ENCODE measurements around the gene METTL15.
A peak's percentile ranks its signal among the peaks of the same experiment; 100 is the strongest.

The METTL15 gene

GRCh38 chr11:28105869-28106268 is 2.3 kb upstream of the METTL15 start:
- Histone ChIP-seq H2AFZ (ENCODE audit: low read depth, low read length) (no peak overlapping the region), H3K27me3 (ENCODE audit: low read depth, low read length) (no peaks in the 10 kb centered on the region), H3K27ac (ENCODE audit: low read length) (no peak overlapping the region), H3K9me3 (ENCODE audit: insufficient read depth, low read length) (no peaks in the 10 kb centered on the region), H3K9ac (ENCODE audit: low read length) (no peak overlapping the region), H3K36me3 (replicated peaks; ENCODE audit: low read depth, low read length) (peaks cover 2% of the 10 kb centered on the region), H3K4me1 (ENCODE audit: low read length) (peaks cover 30% of the 10 kb centered on the region), H4K20me1 (ENCODE audit: insufficient read depth, low read length) (no peaks in the 10 kb centered on the region), H3K79me2 (ENCODE audit: low read length) (peaks cover 93% of the 10 kb centered on the region), H3K4me2 (ENCODE audit: low read length) (peak overlapping the region; percentile 90), H3K4me3 (ENCODE audit: low read length) (no peak overlapping the region)
- TF ChIP-seq EZH2phosphoT487 (IDR thresholded peaks at IDR 0.05; ENCODE audit: low read depth) (no peak), CTCF (IDR thresholded peaks at IDR 0.05; ENCODE audit: low read depth, low read length) (no peak)

- Histone ChIP-seq H3K4me1 (ENCODE audit: low read length) (peaks cover 35% of the 10 kb centered on the region), H3K4me3 (ENCODE audit: low read length) (peak overlapping the region; percentile 85), H3K27ac (ENCODE audit: low read length) (no peak overlapping the region), H3K4me2 (ENCODE audit: low read length) (peak overlapping the region; percentile 90), H3K9me3 (ENCODE audit: insufficient read depth, low read length) (no peaks in the 10 kb centered on the region), H4K20me1 (ENCODE audit: insufficient read depth, low read length) (no peaks in the 10 kb centered on the region), H2AFZ (ENCODE audit: low read depth, low read length) (no peak overlapping the region; the same call in 1 of the 2 replicates), H3K36me3 (replicated peaks; ENCODE audit: low read depth, low read length) (peaks cover 2% of the 10 kb centered on the region), H3K9ac (ENCODE audit: low read length) (peak overlapping the region; percentile 89), H3K27me3 (ENCODE audit: low read depth, low read length) (no peaks in the 10 kb centered on the region), H3K79me2 (ENCODE audit: low read length) (peaks cover 96% of the 10 kb centered on the region)
- no peak for TF ChIP-seq CTCF (IDR thresholded peaks at IDR 0.05; ENCODE audit: low read depth, low read length)
- no peak for TF ChIP-seq EZH2phosphoT487 (IDR thresholded peaks at IDR 0.05; ENCODE audit: low read depth)
Observed at GRCh38 chr11:28106353-28107043, 1.7 kb upstream of the METTL15 start.

GRCh38 chr11:28107191-28107749 is 918 bp upstream of the METTL15 start:
- no peaks in the 10 kb centered on the region for H3K9me3 ChIP-seq (ENCODE audit: insufficient read depth, low read length)
- peak overlapping the region; percentile 78 for H3K27ac ChIP-seq (ENCODE audit: low read length)
- no peaks in the 10 kb centered on the region for H4K20me1 ChIP-seq (ENCODE audit: insufficient read depth, low read length)
- H3K4me1 ChIP-seq (ENCODE audit: low read length), result peaks cover 35% of the 10 kb centered on the region
- no peaks in the 10 kb centered on the region for H3K27me3 ChIP-seq (ENCODE audit: low read depth, low read length)
- H3K36me3 ChIP-seq (replicated peaks; ENCODE audit: low read depth, low read length), result no peaks in the 10 kb centered on the region
- TF ChIP-seq CTCF (IDR thresholded peaks at IDR 0.05; ENCODE audit: low read depth, low read length) (no peak), EZH2phosphoT487 (IDR thresholded peaks at IDR 0.05; ENCODE audit: low read depth) (no peak)
- H3K79me2 ChIP-seq (ENCODE audit: low read length), result peaks cover 96% of the 10 kb centered on the region
- H3K4me2 ChIP-seq (ENCODE audit: low read length), result peak overlapping the region; percentile 90
- peak overlapping the region; percentile 89 for H3K9ac ChIP-seq (ENCODE audit: low read length)
- peak overlapping the region; percentile 82; the same call in 1 of the 2 replicates for H2AFZ ChIP-seq (ENCODE audit: low read depth, low read length)
- H3K4me3 ChIP-seq (ENCODE audit: low read length), result peak overlapping the region; percentile 85

GRCh38 chr11:28108958-28109357 is 770 bp downstream of the METTL15 start:
- peak overlapping the region; percentile 90 for H3K9ac ChIP-seq (ENCODE audit: low read length)
- no peaks in the 10 kb centered on the region for H3K27me3 ChIP-seq (ENCODE audit: low read depth, low read length)
- TF ChIP-seq CTCF (IDR thresholded peaks at IDR 0.05; ENCODE audit: low read depth, low read length) (no peak), EZH2phosphoT487 (IDR thresholded peaks at IDR 0.05; ENCODE audit: low read depth) (no peak)
- H3K4me3 ChIP-seq (ENCODE audit: low read length), result peak overlapping the region; percentile 85
- no peaks in the 10 kb centered on the region for H3K9me3 ChIP-seq (ENCODE audit: insufficient read depth, low read length)
- H3K4me1 ChIP-seq (ENCODE audit: low read length), result peaks cover 35% of the 10 kb centered on the region
- peak overlapping the region; percentile 86 for H3K4me2 ChIP-seq (ENCODE audit: low read length)
- H2AFZ ChIP-seq (ENCODE audit: low read depth, low read length), result no peak overlapping the region
- 0 out of 2 replicates have a peak, but pooled peaks cover 3% of the 10 kb centered on the region for H4K20me1 ChIP-seq (ENCODE audit: insufficient read depth, low read length)
- no peak overlapping the region for H3K27ac ChIP-seq (ENCODE audit: low read length)
- H3K79me2 ChIP-seq (ENCODE audit: low read length), result peaks cover 84% of the 10 kb centered on the region
- H3K36me3 ChIP-seq (replicated peaks; ENCODE audit: low read depth, low read length), result no peaks in the 10 kb centered on the region
